HG03095 (cell line): Measurements from ENCODE around the gene NPY.

ENCODE experiments used
- ATAC-seq: cut with Tn5 transposase; IDR thresholded peaks from one replicate; pipeline ENCODE4 v1.9.1; 2021; ENCODE audit warnings: moderate library complexity; ENCODE audit not compliant: unreplicated experiment

The NPY gene

GRCh38 chr7:24312588-24312987, 28.6 kb downstream of the NPY start:
- ATAC-seq, result no peak

- ATAC-seq, result no peak
Observed at GRCh38 chr7:24313777-24314176, 29.8 kb downstream of the NPY start.

- no peak for ATAC-seq
Observed at GRCh38 chr7:24316340-24316739, 32.4 kb downstream of the NPY start.

- ATAC-seq, result no peak
Observed at GRCh38 chr7:24318326-24318725, 34.3 kb downstream of the NPY start.

- no peak for ATAC-seq
Observed at GRCh38 chr7:24319209-24319608, 35.2 kb downstream of the NPY start.

GRCh38 chr7:24323961-24324480, 40.0 kb downstream of the NPY start:
- ATAC-seq, result no peak

- ATAC-seq, result peak; percentile 81
Observed at GRCh38 chr7:24325708-24326107, 41.7 kb downstream of the NPY start.

- no peak for ATAC-seq
Observed at GRCh38 chr7:24328050-24328449, 44.1 kb downstream of the NPY start.

- no peak for ATAC-seq
Observed at GRCh38 chr7:24328894-24329293, 44.9 kb downstream of the NPY start.

- ATAC-seq, result no peak
Observed at GRCh38 chr7:24334012-24334411, 50.0 kb downstream of the NPY start.

GRCh38 chr7:24334627-24335026, 50.6 kb downstream of the NPY start:
- no peak for ATAC-seq

- ATAC-seq, result no peak
Observed at GRCh38 chr7:24336461-24336860, 52.5 kb downstream of the NPY start.

GRCh38 chr7:24337180-24337579, 53.2 kb downstream of the NPY start:
- no peak for ATAC-seq

- ATAC-seq, result no peak
Observed at GRCh38 chr7:24339575-24339974, 55.6 kb downstream of the NPY start.

GRCh38 chr7:24340727-24341126, 56.7 kb downstream of the NPY start:
- no peak for ATAC-seq
